Measurements from ENCODE around the gene C1GALT1. TPM values are rescaled to one million over a fixed set of nuclear protein-coding genes. Genes with fewer than 3 reads are reported as not detected.

C1GALT1 gene
- total and polyA plus RNA-seq, 9 of the 15 experiments (the other 6 are each of a cell fraction or from before 2014, with no cell fraction given) = 5.0 to 33.2 (median 24.1) TPM

DNA sequence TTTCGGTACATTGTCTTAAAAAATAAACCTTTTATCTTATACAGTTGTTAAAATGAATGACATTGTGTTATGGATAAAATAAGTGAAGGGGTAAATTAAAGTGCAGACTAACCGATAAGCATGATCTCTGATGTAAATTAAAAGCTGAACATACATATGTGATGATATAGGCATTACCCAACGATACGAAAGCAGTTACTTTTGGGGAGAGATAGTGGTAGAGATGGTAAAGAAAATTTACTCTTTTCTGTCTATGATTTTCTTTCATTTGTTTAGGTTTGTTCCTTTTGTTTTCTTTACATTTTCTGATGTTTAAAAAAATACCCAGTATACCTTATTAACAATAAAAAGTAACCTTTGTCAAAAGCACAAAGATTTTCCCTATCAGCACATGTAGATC is 6.4 kb downstream of the C1GALT1 start (continued):
- no peak for TF ChIP-seq NR0B1 (IDR thresholded peaks at IDR 0.05; ENCODE audit: partially characterized antibody)

GRCh38 chr7:7190142-7190541 is 7.8 kb downstream of the C1GALT1 start:
- H3K4me1 ChIP-seq (replicated peaks in 1 of 2; ENCODE audit: control insufficient read depth in 2 of 2, insufficient read depth in 2 of 2, low read length in 2 of 2) = peaks cover 0 to 6% of the 10 kb centered on the region in 2 experiments; a peak in 2 of 5 replicates
- TF ChIP-seq PHF8 (IDR thresholded peaks at IDR 0.05; ENCODE audit: borderline replicate concordance, low read length) (no peak), ZBED1 (IDR thresholded peaks at IDR 0.05) (peak; percentile 68; the same call in 1 of the 2 replicates), FOS (IDR thresholded peaks at IDR 0.05; ENCODE audit: extremely low read depth, insufficient read length) (no peak), ZNF316 (IDR thresholded peaks at IDR 0.05) (peak; percentile 65), TBL1XR1 (IDR thresholded peaks at IDR 0.05; ENCODE audit: low read length in 2 of 2) (peak in 1 of 2 experiments; percentile 61; a peak in 1 of 4 replicates), C11orf30 (IDR thresholded peaks at IDR 0.05; ENCODE audit: low read depth) (peak; percentile 69), SMAD2 (IDR thresholded peaks at IDR 0.05; ENCODE audit: low read depth, low read length) (no peak), SMARCC2 (IDR thresholded peaks at IDR 0.05; ENCODE audit: low read depth) (no peak), TRIM28 (IDR thresholded peaks at IDR 0.05) (no peak), MAFG (tag; conservative IDR thresholded peaks at IDR 0.05) (0 out of 2 replicates have a peak, but pooled peaks have one; percentile 49), JUND (IDR thresholded peaks at IDR 0.05; ENCODE audit: borderline replicate concordance, low read depth, low read length) (peak; percentile 2; the same call in 1 of the 2 replicates), JUND (tag; IDR thresholded peaks at IDR 0.05; ENCODE audit: borderline replicate concordance, low read depth, low read length) (no peak), SMAD4 (CRISPR knock-in tag; conservative IDR thresholded peaks at IDR 0.05) (peak; percentile 73; the same call in 1 of the 2 replicates), MAFF (IDR thresholded peaks at IDR 0.05; ENCODE audit: low read length) (peak; percentile 55; the same call in 1 of the 2 replicates), MAFK (IDR thresholded peaks at IDR 0.05; ENCODE audit: low read length) (peak; percentile 58; the same call in 1 of the 2 replicates)
- TF ChIP-seq, protein P1, sequence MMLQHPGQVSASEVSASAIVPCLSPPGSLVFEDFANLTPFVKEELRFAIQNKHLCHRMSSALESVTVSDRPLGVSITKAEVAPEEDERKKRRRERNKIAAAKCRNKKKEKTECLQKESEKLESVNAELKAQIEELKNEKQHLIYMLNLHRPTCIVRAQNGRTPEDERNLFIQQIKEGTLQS (IDR thresholded peaks at IDR 0.05) = no peak
- TF ChIP-seq, protein P1 (CRISPR knock-in tag; conservative IDR thresholded peaks at IDR 0.05) = 0 out of 2 replicates have a peak, but pooled peaks have one; percentile 27

More at GRCh38 chr7:7190142-7190541, 7.8 kb downstream of the C1GALT1 start:
- no TSS peak for BruUV-seq (replicated peaks)
- intact Hi-C loops (cut with micrococcal nuclease) = no loop called here
- no peaks in the 10 kb centered on the region for H4K20me1 ChIP-seq (replicated peaks; ENCODE audit: control insufficient read depth, insufficient read depth, low read length)
- ChIA-PET CTCF (ENCODE audit: low intra/inter-chr PET ratio) (no interaction called here), POLR2A (interaction anchor here (1.5 kb wide), 1 partner anchor 12 kb away, joined by 7 read pairs; no protein-coding TSS in a partner anchor)
- WGBS (ENCODE audit: insufficient coverage, low coverage, missing lambda C conversion rate) = 4% methylated on average over 5 of the region's 5 CpGs
- no peak overlapping the region for H3K4me3 ChIP-seq
- H3K27me3 ChIP-seq (ENCODE audit: control insufficient read depth in 2 of 2, insufficient read depth in 2 of 2, low read length in 2 of 2) = no peaks in the 10 kb centered on the region
- peak; percentile 66 for FAIRE-seq
- peak overlapping the region; percentile 30; the same call in 1 of the 3 replicates for H3K27ac ChIP-seq (ENCODE audit: extremely low read depth, low read depth, low read length)
- H3K9me1 ChIP-seq (ENCODE audit: control insufficient read depth, insufficient read depth, low read length) = no peaks in the 10 kb centered on the region
- no peak overlapping the region for H3K4me2 ChIP-seq (ENCODE audit: insufficient read depth, low read length)
- peak; percentile 7 to 48 (median 34) for DNase-seq (ENCODE audit: extremely low read depth in 1 of 4, low spot score in 3 of 4)
- peaks cover 18% of the 10 kb centered on the region for H3K36me3 ChIP-seq (ENCODE audit: control insufficient read depth, insufficient read depth, low read length)
- H2AFZ ChIP-seq (ENCODE audit: low read depth, low read length) = no peak overlapping the region
- H3K9me3 ChIP-seq (replicated peaks; ENCODE audit: control insufficient read depth, insufficient read depth, low read depth, low read length) = 0 out of 2 replicates have a peak, but pooled peaks cover 2% of the 10 kb centered on the region
- peaks cover 85% of the 10 kb centered on the region for H3K79me2 ChIP-seq (ENCODE audit: control insufficient read depth, insufficient read depth, low read length)
- ATAC-seq = peak; percentile 72
- H3K9ac ChIP-seq (ENCODE audit: insufficient read depth in 1 of 2, low read depth in 2 of 2, low read length in 2 of 2) = no peak overlapping the region
- in situ Hi-C loops (cut with MboI) = no loop called here

All from K562 (cell line).